Activated T-cell treated with anti-CD3 and anti-CD28 coated beads, Interleukin-2, amount 50 U/mL, for 4 hours (primary cell): ENCODE data around the gene ADAMTSL1. TPM values are rescaled to one million over a fixed set of nuclear protein-coding genes. Genes with fewer than 3 reads are reported as not detected.

Experiments used
- ATAC-seq, 2 donors: fragments of 200-7000 bp; cut with Tn5 transposase; one replicate each; pipeline ENCODE4 v1.10.0; 2021
- DNase-seq: peaks from one replicate; pipeline ENCODE4 v3.0.0-alpha.2; 2020
- H3K27me3 Mint-ChIP-seq: one replicate; pipeline ENCODE4 v1.8.0; 2021; ENCODE audit warnings: low read depth, mixed read lengths
- H3K36me3 Mint-ChIP-seq: one replicate; pipeline ENCODE4 v1.8.0; 2022; ENCODE audit warnings: mixed read lengths; ENCODE audit not compliant: insufficient read depth
- H3K4me1 Mint-ChIP-seq: one replicate; pipeline ENCODE4 v1.8.0; 2021; ENCODE audit warnings: low read depth, mixed read lengths
- H3K4me3 Mint-ChIP-seq: one replicate; pipeline ENCODE4 v1.8.0; 2021; ENCODE audit warnings: mild to moderate bottlenecking, moderate library complexity, mixed read lengths
- H3K9me3 Mint-ChIP-seq: one replicate; pipeline ENCODE4 v1.8.0; 2021; ENCODE audit warnings: mixed read lengths
- total RNA-seq, 3 donors: library from RNA; stranded (reverse); gene quantifications; one replicate each; pipeline ENCODE4 v1.2.1, GENCODE V29; 2021

The ADAMTSL1 gene
- total RNA-seq, 3 donors from 2014 or later = not detected

DNA sequence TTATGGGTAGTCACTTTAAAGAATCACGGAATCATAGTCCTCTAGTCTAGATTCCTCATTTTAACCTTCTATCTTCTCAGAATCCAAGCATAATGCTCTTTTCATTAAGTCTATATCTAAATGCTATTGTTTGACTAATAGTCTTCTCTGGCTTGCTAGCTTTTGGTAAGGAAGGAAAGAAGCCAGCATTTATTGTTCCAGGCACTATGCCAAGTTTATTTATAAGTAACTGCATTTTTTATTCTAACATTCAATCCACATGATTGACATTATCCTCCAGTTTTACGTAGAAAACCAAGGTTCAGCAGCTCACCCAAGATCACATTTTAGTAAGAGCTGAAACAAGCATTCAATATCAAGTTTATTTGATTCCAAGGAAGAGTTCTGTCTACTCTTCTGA lies 304.9 kb downstream of the ADAMTSL1 start:
- ATAC-seq (no peak), DNase-seq (no peak)
- Mint-ChIP-seq H3K4me3 (no peak overlapping the region), H3K36me3 (no peaks in the 10 kb centered on the region), H3K9me3 (no peaks in the 10 kb centered on the region), H3K4me1 (no peaks in the 10 kb centered on the region), H3K27me3 (peaks cover 3% of the 10 kb centered on the region)

DNA sequence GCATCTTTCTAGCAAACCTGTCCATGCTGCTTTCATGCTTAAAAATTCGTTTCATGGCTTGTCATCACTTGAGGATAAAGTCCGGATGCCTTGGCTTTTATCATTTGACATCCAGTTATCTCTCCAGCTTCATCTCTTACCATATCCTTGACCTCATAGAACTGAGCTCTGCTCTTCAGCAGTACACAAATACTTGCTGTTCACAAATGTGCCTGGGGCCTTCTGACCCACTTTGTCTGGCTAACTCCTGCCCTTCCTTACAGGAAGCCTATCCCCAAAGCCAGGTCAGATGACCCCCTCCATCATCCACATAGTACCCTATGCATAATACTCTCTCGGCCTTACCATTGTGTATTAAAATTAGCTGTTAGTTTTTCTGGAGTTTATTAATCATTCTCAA lies 310.0 kb downstream of the ADAMTSL1 start:
- DNase-seq (no peak), ATAC-seq (no peak)
- Mint-ChIP-seq H3K27me3 (peaks cover 3% of the 10 kb centered on the region), H3K36me3 (no peaks in the 10 kb centered on the region), H3K4me3 (no peak overlapping the region), H3K4me1 (no peaks in the 10 kb centered on the region), H3K9me3 (no peaks in the 10 kb centered on the region)

- H3K4me3 Mint-ChIP-seq = no peak overlapping the region
- no peak for DNase-seq
- H3K9me3 Mint-ChIP-seq = no peaks in the 10 kb centered on the region
- no peaks in the 10 kb centered on the region for H3K27me3 Mint-ChIP-seq
- ATAC-seq = no peak
- no peaks in the 10 kb centered on the region for H3K36me3 Mint-ChIP-seq
- no peaks in the 10 kb centered on the region for H3K4me1 Mint-ChIP-seq
Observed at GRCh38 chr9:18785604-18786003, 311.7 kb downstream of the ADAMTSL1 start.

DNA sequence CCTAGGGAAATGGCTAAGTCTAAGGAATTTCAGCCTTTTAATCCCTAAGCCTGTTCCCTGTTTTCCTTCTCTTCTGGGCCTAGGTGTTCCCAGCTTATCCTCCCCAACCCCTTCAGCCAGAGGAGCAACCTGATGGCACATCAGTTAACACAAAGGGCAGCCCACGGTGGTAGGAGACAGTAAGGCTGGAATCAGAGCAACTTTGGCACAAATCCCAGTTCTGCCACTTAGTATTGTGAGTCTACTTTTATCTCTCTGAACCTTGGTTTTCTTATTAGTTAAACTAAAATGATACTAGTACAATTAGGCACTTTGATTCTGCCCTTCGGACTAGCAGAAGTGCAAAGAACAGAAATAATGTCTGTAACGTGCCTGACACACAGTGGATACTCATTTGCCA lies 312.2 kb downstream of the ADAMTSL1 start:
- ATAC-seq = no peak

GRCh38 chr9:18786911-18787650 lies 313.1 kb downstream of the ADAMTSL1 start:
- no peak for ATAC-seq
- Mint-ChIP-seq H3K36me3 (no peaks in the 10 kb centered on the region), H3K27me3 (no peaks in the 10 kb centered on the region), H3K4me1 (no peaks in the 10 kb centered on the region), H3K4me3 (no peak overlapping the region), H3K9me3 (no peaks in the 10 kb centered on the region)
- DNase-seq = no peak

More for the DNA sequence above, 312.2 kb downstream of the ADAMTSL1 start:
- Mint-ChIP-seq H3K4me3 (no peak overlapping the region), H3K36me3 (no peaks in the 10 kb centered on the region), H3K27me3 (no peaks in the 10 kb centered on the region), H3K4me1 (no peaks in the 10 kb centered on the region), H3K9me3 (no peaks in the 10 kb centered on the region)
- no peak for DNase-seq

DNA sequence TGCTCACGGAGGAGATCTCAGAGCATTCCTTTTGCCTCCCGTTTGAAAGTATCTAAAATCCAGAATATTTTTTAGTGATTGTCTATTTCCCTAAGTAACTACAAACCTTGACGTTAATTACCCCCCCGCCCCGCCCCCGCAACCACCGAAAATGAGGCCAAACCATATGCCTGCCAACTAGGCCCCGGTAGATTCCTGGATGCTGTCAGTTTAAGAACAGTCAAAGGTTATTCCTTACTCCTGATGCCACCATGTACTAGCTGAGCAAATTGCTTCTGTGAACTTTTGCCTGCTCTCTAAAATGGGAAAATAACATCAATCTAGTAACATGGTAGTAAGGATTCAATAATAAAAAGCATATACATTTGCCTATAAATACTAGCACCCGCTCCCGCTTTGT lies 314.3 kb downstream of the ADAMTSL1 start:
- ATAC-seq (no peak), DNase-seq (no peak)
- Mint-ChIP-seq H3K36me3 (no peaks in the 10 kb centered on the region), H3K4me1 (no peaks in the 10 kb centered on the region), H3K4me3 (no peak overlapping the region), H3K9me3 (no peaks in the 10 kb centered on the region), H3K27me3 (no peaks in the 10 kb centered on the region)

DNA sequence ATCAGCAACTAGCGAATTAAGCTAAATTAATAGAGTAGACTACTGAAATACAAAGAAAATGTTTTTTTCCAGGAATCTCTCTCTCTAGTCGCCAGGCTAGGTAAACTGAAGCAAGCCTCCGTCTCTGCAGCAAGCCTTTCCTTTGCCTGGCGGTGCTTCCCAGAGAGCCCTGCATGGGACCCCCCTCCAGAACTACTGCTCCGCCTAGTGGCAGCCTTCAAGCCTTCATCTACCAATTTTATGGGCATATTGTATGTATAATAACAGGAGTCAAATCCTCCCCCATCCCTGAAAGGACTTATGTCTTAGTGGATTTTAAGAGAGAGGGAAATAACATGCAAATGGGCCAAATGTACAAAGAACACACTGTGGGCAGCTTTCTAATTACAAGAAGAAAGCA lies 317.1 kb downstream of the ADAMTSL1 start:
- H3K9me3 Mint-ChIP-seq = no peaks in the 10 kb centered on the region
- H3K36me3 Mint-ChIP-seq = no peaks in the 10 kb centered on the region
- H3K4me3 Mint-ChIP-seq = no peak overlapping the region
- H3K27me3 Mint-ChIP-seq = peaks cover 6% of the 10 kb centered on the region
- no peaks in the 10 kb centered on the region for H3K4me1 Mint-ChIP-seq
- ATAC-seq = no peak
- no peak for DNase-seq

DNA sequence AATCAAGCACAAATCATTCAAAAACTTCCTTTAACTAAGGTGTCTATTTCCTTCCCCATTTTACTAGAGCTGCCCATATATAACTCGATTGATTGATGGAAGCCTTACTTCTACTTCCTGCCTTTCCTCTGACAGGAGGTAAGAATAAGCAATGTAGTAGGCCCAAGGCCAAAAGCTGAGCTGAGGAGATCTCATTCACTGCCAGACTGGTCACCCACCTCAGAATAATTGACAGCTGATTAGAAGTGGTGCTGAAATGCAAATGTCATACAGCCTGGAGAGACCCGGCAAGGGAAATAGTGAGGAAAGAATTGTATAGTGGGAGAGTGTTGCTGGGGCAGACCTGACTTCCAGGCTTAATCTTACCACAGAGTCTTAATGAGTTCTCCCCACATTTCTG lies 319.2 kb downstream of the ADAMTSL1 start:
- Mint-ChIP-seq H3K4me1 (no peaks in the 10 kb centered on the region), H3K36me3 (no peaks in the 10 kb centered on the region), H3K4me3 (no peak overlapping the region), H3K9me3 (no peaks in the 10 kb centered on the region), H3K27me3 (peaks cover 6% of the 10 kb centered on the region)
- DNase-seq (no peak), ATAC-seq (no peak)

GRCh38 chr9:18795947-18796671 lies 322.2 kb downstream of the ADAMTSL1 start:
- no peaks in the 10 kb centered on the region for H3K9me3 Mint-ChIP-seq
- H3K4me3 Mint-ChIP-seq = no peak overlapping the region
- H3K36me3 Mint-ChIP-seq = no peaks in the 10 kb centered on the region
- DNase-seq = no peak
- no peaks in the 10 kb centered on the region for H3K4me1 Mint-ChIP-seq
- no peak for ATAC-seq
- peaks cover 6% of the 10 kb centered on the region for H3K27me3 Mint-ChIP-seq

DNA sequence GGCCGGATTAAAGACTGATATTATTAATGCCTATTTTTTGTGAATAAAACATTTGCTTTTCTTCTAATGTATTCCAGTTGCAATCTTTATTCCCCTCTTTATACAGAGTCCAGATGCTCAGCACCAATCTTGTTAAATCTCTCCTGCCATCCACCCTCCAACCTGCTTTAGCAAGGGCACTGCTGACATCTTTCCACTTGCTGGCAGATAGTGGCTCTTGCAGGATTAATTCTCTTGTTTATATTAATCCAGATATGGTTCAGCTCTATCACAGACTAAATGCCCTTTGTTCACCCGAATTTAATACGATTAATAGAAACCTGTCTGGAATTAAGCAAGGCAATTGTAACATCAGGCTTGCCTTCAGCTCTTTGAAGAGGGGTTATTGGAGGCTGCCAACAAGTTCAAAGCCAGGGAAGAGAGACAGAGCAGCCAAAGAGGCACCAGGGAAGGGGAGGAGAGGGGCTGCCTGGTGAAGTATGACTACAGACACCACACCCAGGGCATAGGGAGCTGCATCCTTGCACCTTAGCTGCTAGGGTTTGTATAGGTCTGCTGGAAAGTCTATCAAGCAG lies 322.8 kb downstream of the ADAMTSL1 start:
- Mint-ChIP-seq H3K27me3 (peaks cover 6% of the 10 kb centered on the region), H3K9me3 (no peaks in the 10 kb centered on the region), H3K4me1 (no peaks in the 10 kb centered on the region), H3K36me3 (no peaks in the 10 kb centered on the region), H3K4me3 (no peak overlapping the region)
- ATAC-seq = no peak
- DNase-seq = no peak

GRCh38 chr9:18798106-18798505 lies 324.2 kb downstream of the ADAMTSL1 start:
- no peaks in the 10 kb centered on the region for H3K4me1 Mint-ChIP-seq
- H3K36me3 Mint-ChIP-seq = no peaks in the 10 kb centered on the region
- no peak overlapping the region for H3K4me3 Mint-ChIP-seq
- H3K9me3 Mint-ChIP-seq = no peaks in the 10 kb centered on the region
- no peak for ATAC-seq
- peaks cover 6% of the 10 kb centered on the region for H3K27me3 Mint-ChIP-seq
- no peak for DNase-seq

GRCh38 chr9:18798508-18799290 lies 324.7 kb downstream of the ADAMTSL1 start:
- Mint-ChIP-seq H3K4me3 (no peak overlapping the region), H3K36me3 (no peaks in the 10 kb centered on the region), H3K9me3 (no peaks in the 10 kb centered on the region)

GRCh38 chr9:18799428-18799827 lies 325.5 kb downstream of the ADAMTSL1 start:
- Mint-ChIP-seq H3K4me1 (no peaks in the 10 kb centered on the region), H3K4me3 (no peak overlapping the region), H3K27me3 (peaks cover 6% of the 10 kb centered on the region), H3K36me3 (no peaks in the 10 kb centered on the region), H3K9me3 (no peaks in the 10 kb centered on the region)
- ATAC-seq (no peak), DNase-seq (no peak)

More at GRCh38 chr9:18798508-18799290, 324.7 kb downstream of the ADAMTSL1 start:
- no peak for DNase-seq
- ATAC-seq = no peak
- Mint-ChIP-seq H3K4me1 (no peaks in the 10 kb centered on the region), H3K27me3 (peaks cover 6% of the 10 kb centered on the region)

DNA sequence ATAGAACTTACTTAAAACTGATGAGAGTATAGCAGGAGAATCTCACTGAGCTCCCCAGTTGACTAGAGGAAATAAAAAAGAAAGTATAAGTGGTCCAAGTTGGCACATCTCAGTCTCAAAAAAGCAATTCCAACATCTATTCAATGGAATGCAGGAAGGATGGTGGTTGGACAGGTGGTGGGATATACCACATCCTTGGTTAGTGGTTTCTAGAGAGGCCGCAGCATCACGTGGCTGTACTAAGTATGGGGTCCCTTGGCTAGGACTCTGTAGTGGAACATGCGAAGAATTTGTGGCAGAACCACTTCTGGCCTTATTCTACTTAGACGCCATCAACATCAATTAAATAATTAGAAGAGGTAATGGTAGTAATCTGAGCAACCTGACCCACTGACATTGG lies 326.6 kb downstream of the ADAMTSL1 start:
- peaks cover under 1% of the 10 kb centered on the region for H3K27me3 Mint-ChIP-seq
- no peaks in the 10 kb centered on the region for H3K36me3 Mint-ChIP-seq
- H3K4me1 Mint-ChIP-seq = no peaks in the 10 kb centered on the region
- no peaks in the 10 kb centered on the region for H3K9me3 Mint-ChIP-seq
- ATAC-seq (no peak), DNase-seq (no peak)
- no peak overlapping the region for H3K4me3 Mint-ChIP-seq
